ENCODE data around the gene CIT. TPM values are rescaled to one million over a fixed set of nuclear protein-coding genes. Genes with fewer than 3 reads are reported as not detected.

CIT gene
- total RNA-seq, 2 experiments from 2014 or later: 1.3 to 1.9 TPM

- Mint-ChIP-seq H3K27me3 (no peaks in the 10 kb centered on the region), H3K9me3 (no peaks in the 10 kb centered on the region), H3K36me3 (ENCODE audit: low read depth) (no peaks in the 10 kb centered on the region), H3K4me3 (no peak overlapping the region), H3K27ac (no peak overlapping the region), H3K4me1 (ENCODE audit: low read depth) (no peaks in the 10 kb centered on the region)
- CTCF ChIA-PET: no interaction called here
- H3K4me1 ChIP-seq (ENCODE audit: insufficient read depth, low read length): no peaks in the 10 kb centered on the region
- no peak overlapping the region for H3K4me3 ChIP-seq (ENCODE audit: low read length)
- H3K27me3 ChIP-seq (ENCODE audit: control insufficient read depth in 1 of 2, insufficient read depth in 2 of 2, low read length in 2 of 2): no peaks in the 10 kb centered on the region
- H3K9me3 ChIP-seq (ENCODE audit: control insufficient read depth in 1 of 2, insufficient read depth in 1 of 2, low read length in 2 of 2): no peaks in the 10 kb centered on the region
- no peaks in the 10 kb centered on the region for H3K36me3 ChIP-seq (ENCODE audit: insufficient read depth, low read length)
- no peak for TF ChIP-seq CTCF (IDR thresholded peaks at IDR 0.05)
- DNase-seq (no peak), ATAC-seq (ENCODE audit: poor library complexity) (no peak)
- intact Hi-C loops (cut with DNase I, micrococcal nuclease): loop anchor here in 1 of 2 experiments (10.0 kb wide), 1 partner anchor 206 kb away; no protein-coding TSS in a partner anchor
- H3K27ac ChIP-seq (ENCODE audit: low read depth in 1 of 2, low read length in 2 of 2): no peak overlapping the region
- POLR2A ChIA-PET: no interaction called here
Measured at GRCh38 chr12:119699199-119699760, 177.8 kb downstream of the CIT start.

GRCh38 chr12:119696943-119697342 lies 180.2 kb downstream of the CIT start:
- no peak for DNase-seq
- H3K4me1 ChIP-seq (ENCODE audit: insufficient read depth, low read length): no peaks in the 10 kb centered on the region
- POLR2A ChIA-PET: no interaction called here
- H3K9me3 Mint-ChIP-seq: no peaks in the 10 kb centered on the region
- H3K27ac Mint-ChIP-seq: no peak overlapping the region
- H3K4me1 Mint-ChIP-seq (ENCODE audit: low read depth): no peaks in the 10 kb centered on the region
- no peaks in the 10 kb centered on the region for H3K36me3 ChIP-seq (ENCODE audit: insufficient read depth, low read length)
- no peak overlapping the region for H3K4me3 Mint-ChIP-seq
- H3K4me3 ChIP-seq (ENCODE audit: low read length): no peak overlapping the region
- CTCF ChIA-PET: no interaction called here
- intact Hi-C loops (cut with DNase I, micrococcal nuclease): loop anchor here in 1 of 2 experiments (10.0 kb wide), 1 partner anchor 208 kb away; no protein-coding TSS in a partner anchor
- H3K27ac ChIP-seq (ENCODE audit: low read depth in 1 of 2, low read length in 2 of 2): no peak overlapping the region
- no peaks in the 10 kb centered on the region for H3K36me3 Mint-ChIP-seq (ENCODE audit: low read depth)
- H3K27me3 ChIP-seq (ENCODE audit: control insufficient read depth in 1 of 2, insufficient read depth in 2 of 2, low read length in 2 of 2): no peaks in the 10 kb centered on the region
- no peaks in the 10 kb centered on the region for H3K9me3 ChIP-seq (ENCODE audit: control insufficient read depth in 1 of 2, insufficient read depth in 1 of 2, low read length in 2 of 2)
- H3K27me3 Mint-ChIP-seq: no peaks in the 10 kb centered on the region
- TF ChIP-seq CTCF (IDR thresholded peaks at IDR 0.05): no peak
- ATAC-seq (ENCODE audit: poor library complexity): no peak

- ChIA-PET POLR2A (no interaction called here), CTCF (no interaction called here)
- no peak overlapping the region for H3K27ac Mint-ChIP-seq
- peak; percentile 24 for TF ChIP-seq CTCF (IDR thresholded peaks at IDR 0.05)
- Histone ChIP-seq H3K27me3 (ENCODE audit: control insufficient read depth in 1 of 2, insufficient read depth in 2 of 2, low read length in 2 of 2) (no peaks in the 10 kb centered on the region), H3K36me3 (ENCODE audit: insufficient read depth, low read length) (no peaks in the 10 kb centered on the region), H3K27ac (ENCODE audit: low read depth in 1 of 2, low read length in 2 of 2) (no peak overlapping the region), H3K4me3 (ENCODE audit: low read length) (no peak overlapping the region), H3K4me1 (ENCODE audit: insufficient read depth, low read length) (no peaks in the 10 kb centered on the region), H3K9me3 (ENCODE audit: control insufficient read depth in 1 of 2, insufficient read depth in 1 of 2, low read length in 2 of 2) (no peaks in the 10 kb centered on the region)
- H3K36me3 Mint-ChIP-seq (ENCODE audit: low read depth): no peaks in the 10 kb centered on the region
- intact Hi-C loops (cut with DNase I, micrococcal nuclease): loop anchor here in 1 of 2 experiments (10.0 kb wide), 1 partner anchor 210 kb away; no protein-coding TSS in a partner anchor
- no peak for DNase-seq
- H3K9me3 Mint-ChIP-seq: no peaks in the 10 kb centered on the region
- no peaks in the 10 kb centered on the region for H3K4me1 Mint-ChIP-seq (ENCODE audit: low read depth)
- H3K4me3 Mint-ChIP-seq: no peak overlapping the region
- no peaks in the 10 kb centered on the region for H3K27me3 Mint-ChIP-seq
- no peak for ATAC-seq (ENCODE audit: poor library complexity)
Measured at GRCh38 chr12:119695034-119695433, 182.1 kb downstream of the CIT start.

All from CD4-positive, alpha-beta T cell (primary cell).